ENCODE data around the gene CNOT10.
A peak's percentile ranks its signal among the peaks of the same experiment; 100 is the strongest.
"Not testable (repeated sequence)": the region's sequence is repeated elsewhere in the genome, so short reads cannot be mapped to it uniquely, and the experiment has no call there.

Gene CNOT10

GRCh38 chr3:32778389-32778788 lies 93.4 kb downstream of the CNOT10 start:
- no peak for DNase-seq (ENCODE audit: low read depth)
- TF ChIP-seq CTCF (IDR thresholded peaks at IDR 0.05; ENCODE audit: control insufficient read depth, insufficient read depth, low read depth, low read length, missing control alignments), result no peak
- no peak overlapping the region for H3K4me3 ChIP-seq (ENCODE audit: control insufficient read depth, low read depth, low read length)

- H3K4me3 ChIP-seq (ENCODE audit: control insufficient read depth, low read depth, low read length), result no peak overlapping the region
- DNase-seq (ENCODE audit: low read depth), result no peak
- no peak for TF ChIP-seq CTCF (IDR thresholded peaks at IDR 0.05; ENCODE audit: control insufficient read depth, insufficient read depth, low read depth, low read length, missing control alignments)
Measured at GRCh38 chr3:32780071-32780734, 95.2 kb downstream of the CNOT10 start.

- peak overlapping the region; percentile 66 for H3K4me3 ChIP-seq (ENCODE audit: control insufficient read depth, low read depth, low read length)
- peak; percentile 21 for TF ChIP-seq CTCF (IDR thresholded peaks at IDR 0.05; ENCODE audit: control insufficient read depth, insufficient read depth, low read depth, low read length, missing control alignments)
- no peak for DNase-seq (ENCODE audit: low read depth)
Measured at GRCh38 chr3:32780735-32781210, 95.8 kb downstream of the CNOT10 start.

GRCh38 chr3:32781211-32781968 lies 96.4 kb downstream of the CNOT10 start:
- peak; percentile 68 for TF ChIP-seq CTCF (IDR thresholded peaks at IDR 0.05; ENCODE audit: control insufficient read depth, insufficient read depth, low read depth, low read length, missing control alignments)
- no peak for DNase-seq (ENCODE audit: low read depth)
- H3K4me3 ChIP-seq (ENCODE audit: control insufficient read depth, low read depth, low read length), result peak overlapping the region; percentile 66

- H3K4me3 ChIP-seq (ENCODE audit: control insufficient read depth, low read depth, low read length), result not testable (repeated sequence)
Measured at GRCh38 chr3:32781969-32782270, 96.9 kb downstream of the CNOT10 start.

GRCh38 chr3:32782407-32782806 lies 97.4 kb downstream of the CNOT10 start:
- no peak for DNase-seq (ENCODE audit: low read depth)
- TF ChIP-seq CTCF (IDR thresholded peaks at IDR 0.05; ENCODE audit: control insufficient read depth, insufficient read depth, low read depth, low read length, missing control alignments), result no peak
- no peak overlapping the region for H3K4me3 ChIP-seq (ENCODE audit: control insufficient read depth, low read depth, low read length)

More at GRCh38 chr3:32781969-32782270, 96.9 kb downstream of the CNOT10 start:
- DNase-seq (ENCODE audit: low read depth), result not testable (repeated sequence)

- no peak overlapping the region for H3K4me3 ChIP-seq (ENCODE audit: control insufficient read depth, low read depth, low read length)
- DNase-seq (ENCODE audit: low read depth), result no peak
- TF ChIP-seq CTCF (IDR thresholded peaks at IDR 0.05; ENCODE audit: control insufficient read depth, insufficient read depth, low read depth, low read length, missing control alignments), result no peak
Measured at GRCh38 chr3:32791833-32792232, 106.8 kb downstream of the CNOT10 start.
